Sciatic nerve (tissue), 2 donors: ENCODE results near the gene OR5AN1. TPM values are rescaled to one million over a fixed set of nuclear protein-coding genes. Genes with fewer than 3 reads are reported as not detected.

ENCODE experiments used
- ATAC-seq: fragments of 200-7000 bp; cut with Tn5 transposase; one replicate; pipeline ENCODE4 v1.9.1; 2020; ENCODE audit warnings: mild to moderate bottlenecking, moderate library complexity
- DNase-seq: peaks from one replicate; pipeline ENCODE4 v3.0.0-alpha.2; 2020; ENCODE audit warnings: low spot score
- intact Hi-C: fragments of 100-400 bp; cut with DNase I; formaldehyde crosslinking; loops from one replicate; pipeline ENCODE4 v1.14.2; 2022
- total RNA-seq: library from RNA; stranded (reverse); fragmentation: NEBNext Ultra II Directional; extraction: Animal tissue kit (Norgen Biotek cat#: 25700); gene quantifications from one replicate; pipeline ENCODE4 v1.2.1, GENCODE V29; 2021
- donor health status: DM: no; HTN: no; CAD: no.
- donor health status: DM: no; HTN: no; CAD: no.

Gene OR5AN1
- total RNA-seq, 1 donor from 2014 or later, result not detected

DNA sequence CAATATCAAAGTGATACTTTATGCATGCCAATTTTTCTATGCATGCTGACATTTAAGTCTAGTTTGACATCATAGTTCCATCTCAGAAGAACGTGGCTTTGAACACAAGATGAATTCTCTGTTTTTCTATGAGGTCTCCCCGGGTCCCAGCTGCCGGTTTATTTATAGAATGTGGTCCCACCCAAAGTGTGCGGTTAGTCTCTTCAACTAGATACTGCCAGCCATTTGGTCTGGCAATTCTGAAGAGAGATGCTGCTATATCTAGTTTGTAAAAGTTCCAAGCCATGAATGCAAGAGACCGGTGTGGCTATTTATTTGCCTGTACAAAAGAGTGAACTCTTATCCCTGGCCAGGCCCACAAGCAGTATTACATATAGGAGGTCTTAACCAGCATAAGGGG lies 58.3 kb downstream of the OR5AN1 start:
- no peak for DNase-seq
- intact Hi-C loops, result no loop called here
- no peak for ATAC-seq

DNA sequence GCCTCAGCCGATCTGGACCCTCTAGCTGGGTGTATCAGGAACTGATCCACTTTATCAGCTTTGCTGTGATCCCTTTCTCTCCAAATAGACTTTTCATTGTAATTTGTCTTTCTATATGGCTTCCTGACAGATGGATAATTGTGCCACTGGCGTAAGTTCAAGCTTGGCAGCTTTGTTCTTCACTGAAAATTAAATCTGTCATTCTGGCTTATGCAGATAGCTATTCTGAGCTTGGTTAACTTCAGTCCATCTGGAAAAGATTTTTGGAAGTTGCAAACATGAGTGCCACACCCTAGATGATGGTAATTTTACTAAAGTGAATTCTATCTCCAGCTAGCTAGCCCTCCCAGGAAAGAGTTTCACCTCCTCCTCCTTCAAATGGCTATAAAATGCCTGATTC lies 59.5 kb downstream of the OR5AN1 start:
- intact Hi-C loops, result no loop called here
- no peak for DNase-seq
- ATAC-seq, result no peak

Other genes with a start within 250 kb of the OR5AN1 start
- gene FAM111A, start 216.0 kb upstream of the OR5AN1 start, total RNA-seq, result 48.0 TPM
- gene DTX4, start 186.8 kb upstream of the OR5AN1 start, total RNA-seq, result 35.9 TPM
- gene MPEG1, start 146.0 kb upstream of the OR5AN1 start, total RNA-seq, result 18.0 TPM
- gene OR5A2, start 67.5 kb downstream of the OR5AN1 start, total RNA-seq, result not detected
- gene OR5A1, start 77.6 kb downstream of the OR5AN1 start, total RNA-seq, result not detected
- not detected for gene OR4D6, start 98.1 kb downstream of the OR5AN1 start, total RNA-seq
- gene OR4D10, start 114.4 kb downstream of the OR5AN1 start, total RNA-seq, result not detected
- gene OR4D11, start 144.7 kb downstream of the OR5AN1 start, total RNA-seq, result not detected
- gene OR4D9, start 152.6 kb downstream of the OR5AN1 start, total RNA-seq, result not detected